ENCODE data around the gene CREB5.

- TF ChIP-seq, protein P1, sequence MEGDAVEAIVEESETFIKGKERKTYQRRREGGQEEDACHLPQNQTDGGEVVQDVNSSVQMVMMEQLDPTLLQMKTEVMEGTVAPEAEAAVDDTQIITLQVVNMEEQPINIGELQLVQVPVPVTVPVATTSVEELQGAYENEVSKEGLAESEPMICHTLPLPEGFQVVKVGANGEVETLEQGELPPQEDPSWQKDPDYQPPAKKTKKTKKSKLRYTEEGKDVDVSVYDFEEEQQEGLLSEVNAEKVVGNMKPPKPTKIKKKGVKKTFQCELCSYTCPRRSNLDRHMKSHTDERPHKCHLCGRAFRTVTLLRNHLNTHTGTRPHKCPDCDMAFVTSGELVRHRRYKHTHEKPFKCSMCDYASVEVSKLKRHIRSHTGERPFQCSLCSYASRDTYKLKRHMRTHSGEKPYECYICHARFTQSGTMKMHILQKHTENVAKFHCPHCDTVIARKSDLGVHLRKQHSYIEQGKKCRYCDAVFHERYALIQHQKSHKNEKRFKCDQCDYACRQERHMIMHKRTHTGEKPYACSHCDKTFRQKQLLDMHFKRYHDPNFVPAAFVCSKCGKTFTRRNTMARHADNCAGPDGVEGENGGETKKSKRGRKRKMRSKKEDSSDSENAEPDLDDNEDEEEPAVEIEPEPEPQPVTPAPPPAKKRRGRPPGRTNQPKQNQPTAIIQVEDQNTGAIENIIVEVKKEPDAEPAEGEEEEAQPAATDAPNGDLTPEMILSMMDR (conservative IDR thresholded peaks at IDR 0.05; ENCODE audit: low read depth in 2 of 2): no peak
- no peak for TF ChIP-seq EZH2 (IDR thresholded peaks at IDR 0.05; ENCODE audit: low read depth, unreplicated experiment)
- no peak for TF ChIP-seq JUNB (IDR thresholded peaks at IDR 0.05; ENCODE audit: unreplicated experiment)
These were observed 61.9 kb downstream of the CREB5 start for GRCh38 chr7:28474282-28474638.
